ENCODE results near the gene LPCAT3. TPM values are rescaled to one million over a fixed set of nuclear protein-coding genes. Genes with fewer than 3 reads are reported as not detected.

Gene LPCAT3, protein sequence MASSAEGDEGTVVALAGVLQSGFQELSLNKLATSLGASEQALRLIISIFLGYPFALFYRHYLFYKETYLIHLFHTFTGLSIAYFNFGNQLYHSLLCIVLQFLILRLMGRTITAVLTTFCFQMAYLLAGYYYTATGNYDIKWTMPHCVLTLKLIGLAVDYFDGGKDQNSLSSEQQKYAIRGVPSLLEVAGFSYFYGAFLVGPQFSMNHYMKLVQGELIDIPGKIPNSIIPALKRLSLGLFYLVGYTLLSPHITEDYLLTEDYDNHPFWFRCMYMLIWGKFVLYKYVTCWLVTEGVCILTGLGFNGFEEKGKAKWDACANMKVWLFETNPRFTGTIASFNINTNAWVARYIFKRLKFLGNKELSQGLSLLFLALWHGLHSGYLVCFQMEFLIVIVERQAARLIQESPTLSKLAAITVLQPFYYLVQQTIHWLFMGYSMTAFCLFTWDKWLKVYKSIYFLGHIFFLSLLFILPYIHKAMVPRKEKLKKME
- 36.0 and 37.6 TPM in 2 replicates for polyA plus RNA-seq (2011; rRNA removed)
- polyA minus RNA-seq (2011; rRNA and poly(A)+ RNA removed), result 29.1 and 29.4 TPM in 2 replicates

DNA sequence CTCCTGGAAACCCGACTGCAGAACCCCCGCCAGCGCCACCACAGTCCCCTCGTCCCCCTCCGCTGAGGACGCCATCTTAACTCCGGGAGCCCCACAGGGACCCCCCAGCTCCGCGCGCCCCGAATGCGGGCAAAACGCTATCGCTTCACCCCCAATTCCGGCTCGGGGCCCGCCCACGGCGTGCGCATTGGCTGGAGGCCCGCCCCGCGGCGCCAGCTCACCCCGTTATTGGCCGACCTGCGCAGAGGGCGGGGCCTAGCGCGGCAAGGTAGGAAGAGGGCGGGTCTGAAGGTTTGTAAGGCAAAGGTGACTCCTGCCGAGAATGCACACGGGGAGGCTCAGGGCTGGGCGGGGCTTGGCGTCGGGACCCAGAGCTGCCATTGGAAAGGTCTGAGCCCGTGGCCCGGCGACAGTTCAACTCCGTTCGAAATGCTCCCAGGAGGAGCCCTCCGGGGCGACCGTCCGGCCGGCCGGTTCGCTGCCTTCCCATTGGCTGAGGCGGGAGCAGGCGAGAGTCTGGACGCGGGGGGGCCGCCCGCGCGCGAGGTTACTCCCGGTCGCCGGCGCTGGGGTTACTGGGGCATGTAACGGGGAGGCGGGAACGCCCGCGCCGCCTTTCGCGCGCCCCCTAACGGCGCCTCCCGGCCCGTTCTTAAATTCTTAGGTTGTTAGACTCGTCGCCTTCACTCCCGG, at the start of gene LPCAT3:
Gene LPCAT3 (minus strand): TSS at position 127 of the 693 bp plus-strand sequence. CDS start 52 bp downstream, at position 75.
- ChIA-PET CTCF (interaction anchor here (0.5 to 2.0 kb wide), 15 partner anchors 9 to 944 kb away, joined by 3 to 7 read pairs (median 4); partner anchors contain the start of genes C1RL and C1S), POLR2A (interaction anchor here (0.6 to 1.6 kb wide), 4 partner anchors 42 to 90 kb away, joined by 3 to 5 read pairs (median 4); partner anchors contain the start of gene C1S)
- H3K4me3 ChIP-seq (ENCODE audit: low read depth, low read length), result peak within 1 kb of the TSS; percentile 90
- TF ChIP-seq, protein P1, sequence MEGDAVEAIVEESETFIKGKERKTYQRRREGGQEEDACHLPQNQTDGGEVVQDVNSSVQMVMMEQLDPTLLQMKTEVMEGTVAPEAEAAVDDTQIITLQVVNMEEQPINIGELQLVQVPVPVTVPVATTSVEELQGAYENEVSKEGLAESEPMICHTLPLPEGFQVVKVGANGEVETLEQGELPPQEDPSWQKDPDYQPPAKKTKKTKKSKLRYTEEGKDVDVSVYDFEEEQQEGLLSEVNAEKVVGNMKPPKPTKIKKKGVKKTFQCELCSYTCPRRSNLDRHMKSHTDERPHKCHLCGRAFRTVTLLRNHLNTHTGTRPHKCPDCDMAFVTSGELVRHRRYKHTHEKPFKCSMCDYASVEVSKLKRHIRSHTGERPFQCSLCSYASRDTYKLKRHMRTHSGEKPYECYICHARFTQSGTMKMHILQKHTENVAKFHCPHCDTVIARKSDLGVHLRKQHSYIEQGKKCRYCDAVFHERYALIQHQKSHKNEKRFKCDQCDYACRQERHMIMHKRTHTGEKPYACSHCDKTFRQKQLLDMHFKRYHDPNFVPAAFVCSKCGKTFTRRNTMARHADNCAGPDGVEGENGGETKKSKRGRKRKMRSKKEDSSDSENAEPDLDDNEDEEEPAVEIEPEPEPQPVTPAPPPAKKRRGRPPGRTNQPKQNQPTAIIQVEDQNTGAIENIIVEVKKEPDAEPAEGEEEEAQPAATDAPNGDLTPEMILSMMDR (IDR thresholded peaks at IDR 0.05; ENCODE audit: low read depth, low read length), result peak; percentile 83
- no peaks in the 10 kb centered on the region for H3K27me3 ChIP-seq (ENCODE audit: control insufficient read depth, insufficient read depth, low read length)
- DNase-seq (ENCODE audit: low read depth, low spot score), result peak; percentile 77
- H3K27ac ChIP-seq (ENCODE audit: low read depth, low read length), result peak within 1 kb of the TSS; percentile 47
- no peaks in the 10 kb centered on the region for H3K9me3 ChIP-seq (ENCODE audit: control insufficient read depth, insufficient read depth, low read length)

DNA sequence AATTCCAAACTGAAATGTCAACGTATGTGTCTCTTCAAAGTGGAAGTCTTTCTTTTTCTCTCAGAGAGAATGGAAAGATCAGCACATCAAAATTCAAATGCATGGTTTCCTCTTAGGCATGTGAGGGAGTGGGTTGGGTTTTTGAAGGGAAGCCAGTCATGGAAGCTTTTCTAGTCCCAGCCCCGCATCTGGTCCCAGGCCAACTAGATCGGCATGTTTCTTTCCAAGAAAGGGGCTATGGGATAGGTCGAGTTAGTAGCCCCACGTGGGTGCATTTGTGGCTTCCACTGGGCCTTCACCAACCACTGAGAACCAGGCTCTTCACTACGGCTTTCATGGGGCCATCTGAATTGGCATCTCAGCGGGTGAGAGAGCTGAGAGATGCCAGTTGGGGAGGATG, 48.8 kb upstream of the LPCAT3 start:
- no peaks in the 10 kb centered on the region for H3K27me3 ChIP-seq (ENCODE audit: control insufficient read depth, insufficient read depth, low read length)
- no peak overlapping the region for H3K27ac ChIP-seq (ENCODE audit: low read depth, low read length)
- DNase-seq (ENCODE audit: low read depth, low spot score), result no peak
- no peak overlapping the region for H3K4me3 ChIP-seq (ENCODE audit: low read depth, low read length)
- POLR2A ChIA-PET, result no interaction called here
- TF ChIP-seq, protein P1 (IDR thresholded peaks at IDR 0.05; ENCODE audit: low read depth, low read length), result no peak
- CTCF ChIA-PET, result interaction anchor here (1.0 kb wide), 1 partner anchor 42 kb away, joined by 3 read pairs; the partner anchor contains the start of gene C1RL
- H3K9me3 ChIP-seq (ENCODE audit: control insufficient read depth, insufficient read depth, low read length), result no peaks in the 10 kb centered on the region; the same call in 1 of the 2 replicates

DNA sequence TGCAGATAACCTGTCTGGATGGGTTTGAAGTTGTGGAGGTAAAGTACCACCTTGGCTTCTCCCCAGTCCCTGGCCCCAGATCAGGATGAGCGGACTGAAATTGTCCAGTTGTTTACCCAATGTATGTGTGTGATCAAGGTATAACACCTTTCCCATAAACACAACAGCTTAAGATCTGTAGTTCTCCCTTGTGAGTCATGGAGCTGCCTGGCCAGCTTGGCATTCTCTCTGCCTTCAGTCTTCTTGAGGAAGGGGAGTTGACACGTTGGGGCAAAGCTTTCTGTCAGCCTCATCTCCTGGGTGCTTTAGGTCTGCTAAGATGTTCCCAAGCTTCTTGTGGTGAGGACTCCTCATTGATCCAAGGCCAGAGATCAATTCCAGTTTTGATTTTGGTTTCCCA, 48.3 kb upstream of the LPCAT3 start:
- H3K27ac ChIP-seq (ENCODE audit: low read depth, low read length), result no peak overlapping the region
- ChIA-PET CTCF (interaction anchor here (1.0 kb wide), 1 partner anchor 43 kb away, joined by 3 read pairs; the partner anchor contains the start of gene C1RL), POLR2A (no interaction called here)
- H3K4me3 ChIP-seq (ENCODE audit: low read depth, low read length), result no peak overlapping the region
- no peaks in the 10 kb centered on the region for H3K27me3 ChIP-seq (ENCODE audit: control insufficient read depth, insufficient read depth, low read length)
- no peaks in the 10 kb centered on the region; the same call in 1 of the 2 replicates for H3K9me3 ChIP-seq (ENCODE audit: control insufficient read depth, insufficient read depth, low read length)
- TF ChIP-seq, protein P1 (IDR thresholded peaks at IDR 0.05; ENCODE audit: low read depth, low read length), result no peak
- DNase-seq (ENCODE audit: low read depth, low spot score), result no peak

DNA sequence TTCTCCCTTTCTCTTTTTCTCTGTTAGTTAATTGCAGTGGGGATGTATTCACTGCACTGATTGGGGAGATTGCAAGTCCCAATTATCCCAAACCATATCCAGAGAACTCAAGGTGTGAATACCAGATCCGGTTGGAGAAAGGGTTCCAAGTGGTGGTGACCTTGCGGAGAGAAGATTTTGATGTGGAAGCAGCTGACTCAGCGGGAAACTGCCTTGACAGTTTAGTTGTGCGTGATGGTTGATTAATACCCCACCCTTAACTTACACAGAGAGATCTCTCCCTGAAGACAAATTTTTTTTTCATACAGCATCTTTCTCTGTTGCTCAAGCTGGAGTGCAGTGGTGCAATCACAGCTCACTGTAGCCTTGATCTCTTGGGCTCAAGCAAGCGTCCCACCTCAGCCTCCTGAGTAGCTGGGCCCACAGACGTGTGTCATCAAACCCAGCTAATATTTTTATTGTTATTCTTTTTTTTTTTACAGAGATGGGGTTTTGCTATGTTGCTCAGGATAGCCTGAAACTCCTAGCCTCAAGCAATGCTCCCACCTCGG, 46.9 kb upstream of the LPCAT3 start:
- no peak overlapping the region for H3K4me3 ChIP-seq (ENCODE audit: low read depth, low read length)
- no peak overlapping the region for H3K27ac ChIP-seq (ENCODE audit: low read depth, low read length)
- DNase-seq (ENCODE audit: low read depth, low spot score), result no peak
- POLR2A ChIA-PET, result no interaction called here
- no peaks in the 10 kb centered on the region for H3K27me3 ChIP-seq (ENCODE audit: control insufficient read depth, insufficient read depth, low read length)
- CTCF ChIA-PET, result no interaction called here
- H3K9me3 ChIP-seq (ENCODE audit: control insufficient read depth, insufficient read depth, low read length), result no peaks in the 10 kb centered on the region; the same call in 1 of the 2 replicates
- TF ChIP-seq, protein P1 (IDR thresholded peaks at IDR 0.05; ENCODE audit: low read depth, low read length), result no peak

All from AG04450 (cell line).